ENCODE data around the gene METTL8. TPM values are rescaled to one million over a fixed set of nuclear protein-coding genes. Genes with fewer than 3 reads are reported as not detected.

METTL8 gene
- total RNA-seq, 1 experiment from 2014 or later: 34.4 TPM

DNA sequence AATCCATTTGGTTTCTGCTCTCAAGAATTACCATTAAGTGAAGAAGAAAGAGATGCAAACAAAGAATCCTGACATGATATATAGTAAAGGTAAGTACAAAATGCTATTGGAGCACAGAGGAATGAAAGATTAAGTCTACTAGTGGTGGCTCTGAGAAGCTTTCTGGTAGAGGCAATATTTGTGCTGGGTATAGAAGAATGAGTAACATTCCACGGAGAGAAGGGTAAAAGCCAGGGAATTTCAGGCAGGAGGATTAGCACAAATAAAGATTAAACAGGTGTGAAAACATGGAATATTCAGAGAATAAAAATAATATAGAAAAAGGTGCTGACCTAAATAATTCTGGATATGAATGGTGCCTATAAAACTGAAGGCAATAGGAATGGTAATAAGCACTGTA lies 31.8 kb downstream of the METTL8 start:
- Histone ChIP-seq H3K27ac (ENCODE audit: low read depth, low read length) (no peak overlapping the region), H3K4me1 (ENCODE audit: control insufficient read depth in 1 of 2, insufficient read depth in 2 of 2, low read length in 2 of 2) (peaks cover 0 to 17% of the 10 kb centered on the region in 2 experiments; a peak in 2 of 4 replicates), H3K27me3 (ENCODE audit: insufficient read depth, low read length) (no peaks in the 10 kb centered on the region), H3K9ac (ENCODE audit: low read length) (no peak overlapping the region), H4K20me1 (ENCODE audit: insufficient read depth) (no peaks in the 10 kb centered on the region), H3K4me2 (ENCODE audit: low read length) (no peak overlapping the region), H3K9me2 (ENCODE audit: insufficient read depth) (no peaks in the 10 kb centered on the region), H3K9me3 (ENCODE audit: control insufficient read depth in 1 of 2, insufficient read depth in 1 of 2, low read depth in 1 of 2, low read length in 2 of 2) (0 out of 4 replicates have a peak, but pooled peaks cover 0 to 3% of the 10 kb centered on the region in 2 experiments), H3K36me3 (ENCODE audit: control insufficient read depth in 1 of 2, insufficient read depth in 2 of 2, low read length in 2 of 2) (peaks cover 0 to 8% of the 10 kb centered on the region in 2 experiments; a peak in 1 of 4 replicates), H3K79me2 (ENCODE audit: insufficient read depth, low read length) (peaks cover 80% of the 10 kb centered on the region), H3K4me3 (replicated peaks in 1 of 2; ENCODE audit: low read depth in 1 of 2, low read length in 2 of 2) (no peak overlapping the region), H2AFZ (ENCODE audit: low read depth, low read length, poor library complexity, severe bottlenecking) (no peak overlapping the region)
- ChIA-PET POLR2A (no interaction called here), RAD21 (ENCODE audit: low non-redundant PET in 1 of 2, low total read pairs in 2 of 2, uncharacterized antibody in 2 of 2, unreplicated experiment in 2 of 2) (no interaction called here), CTCF (no interaction called here)
- DNase-seq (ENCODE audit: low read depth, low spot score) (no peak), ATAC-seq (no peak)
- intact Hi-C loops (cut with micrococcal nuclease): no loop called here
- BruUV-seq (replicated peaks): no TSS peak
- TF ChIP-seq, protein P1, sequence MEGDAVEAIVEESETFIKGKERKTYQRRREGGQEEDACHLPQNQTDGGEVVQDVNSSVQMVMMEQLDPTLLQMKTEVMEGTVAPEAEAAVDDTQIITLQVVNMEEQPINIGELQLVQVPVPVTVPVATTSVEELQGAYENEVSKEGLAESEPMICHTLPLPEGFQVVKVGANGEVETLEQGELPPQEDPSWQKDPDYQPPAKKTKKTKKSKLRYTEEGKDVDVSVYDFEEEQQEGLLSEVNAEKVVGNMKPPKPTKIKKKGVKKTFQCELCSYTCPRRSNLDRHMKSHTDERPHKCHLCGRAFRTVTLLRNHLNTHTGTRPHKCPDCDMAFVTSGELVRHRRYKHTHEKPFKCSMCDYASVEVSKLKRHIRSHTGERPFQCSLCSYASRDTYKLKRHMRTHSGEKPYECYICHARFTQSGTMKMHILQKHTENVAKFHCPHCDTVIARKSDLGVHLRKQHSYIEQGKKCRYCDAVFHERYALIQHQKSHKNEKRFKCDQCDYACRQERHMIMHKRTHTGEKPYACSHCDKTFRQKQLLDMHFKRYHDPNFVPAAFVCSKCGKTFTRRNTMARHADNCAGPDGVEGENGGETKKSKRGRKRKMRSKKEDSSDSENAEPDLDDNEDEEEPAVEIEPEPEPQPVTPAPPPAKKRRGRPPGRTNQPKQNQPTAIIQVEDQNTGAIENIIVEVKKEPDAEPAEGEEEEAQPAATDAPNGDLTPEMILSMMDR (IDR thresholded peaks at IDR 0.05 in 2 of 3, conservative IDR thresholded peaks at IDR 0.05 in 1 of 3; ENCODE audit: borderline replicate concordance in 1 of 3, insufficient read depth in 1 of 3, low read depth in 2 of 3, low read length in 2 of 3): no peak

DNA sequence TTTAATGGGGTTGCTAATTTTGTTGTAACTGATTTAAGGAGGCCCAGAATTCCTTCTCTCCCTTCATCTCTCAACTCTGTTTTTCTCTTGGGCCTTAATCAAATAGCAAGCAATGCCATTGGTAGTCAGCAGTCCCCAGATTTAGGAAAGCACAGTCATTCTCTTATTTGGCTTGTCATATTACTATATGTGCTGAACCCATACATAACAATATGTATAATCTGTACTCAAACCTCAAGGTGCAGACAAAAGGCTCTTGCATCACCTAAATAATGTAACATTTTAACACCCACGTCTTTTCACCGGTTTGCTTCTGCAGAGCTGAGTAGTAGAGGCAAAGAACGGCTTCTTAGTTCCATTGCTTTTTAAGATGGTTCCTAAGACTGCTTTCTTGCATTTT lies 33.4 kb downstream of the METTL8 start:
- Histone ChIP-seq H3K36me3 (ENCODE audit: control insufficient read depth in 1 of 2, insufficient read depth in 2 of 2, low read length in 2 of 2) (peaks cover 0 to 8% of the 10 kb centered on the region in 2 experiments; a peak in 1 of 4 replicates), H3K4me1 (ENCODE audit: control insufficient read depth in 1 of 2, insufficient read depth in 2 of 2, low read length in 2 of 2) (peaks cover 0 to 17% of the 10 kb centered on the region in 2 experiments; a peak in 2 of 4 replicates), H3K9me3 (ENCODE audit: control insufficient read depth in 1 of 2, insufficient read depth in 1 of 2, low read depth in 1 of 2, low read length in 2 of 2) (0 out of 4 replicates have a peak, but pooled peaks cover 0 to 3% of the 10 kb centered on the region in 2 experiments), H3K9me2 (ENCODE audit: insufficient read depth) (no peaks in the 10 kb centered on the region), H3K9ac (ENCODE audit: low read length) (no peak overlapping the region), H3K27me3 (ENCODE audit: insufficient read depth, low read length) (no peaks in the 10 kb centered on the region), H3K79me2 (ENCODE audit: insufficient read depth, low read length) (peaks cover 71% of the 10 kb centered on the region), H3K4me2 (ENCODE audit: low read length) (no peak overlapping the region), H3K27ac (ENCODE audit: low read depth, low read length) (no peak overlapping the region), H3K4me3 (replicated peaks in 1 of 2; ENCODE audit: low read depth in 1 of 2, low read length in 2 of 2) (no peak overlapping the region), H2AFZ (ENCODE audit: low read depth, low read length, poor library complexity, severe bottlenecking) (no peak overlapping the region), H4K20me1 (ENCODE audit: insufficient read depth) (no peaks in the 10 kb centered on the region)
- TF ChIP-seq SIN3A (IDR thresholded peaks at IDR 0.05; ENCODE audit: low read depth): no peak
- ATAC-seq: no peak
- DNase-seq (ENCODE audit: low read depth, low spot score): no peak
- intact Hi-C loops (cut with micrococcal nuclease): no loop called here
- BruUV-seq (replicated peaks): no TSS peak
- RAD21 ChIA-PET (ENCODE audit: low non-redundant PET in 1 of 2, low total read pairs in 2 of 2, uncharacterized antibody in 2 of 2, unreplicated experiment in 2 of 2): no interaction called here
- CTCF ChIA-PET: no interaction called here
- POLR2A ChIA-PET: no interaction called here

Measured in HCT116 (cell line).